ENCODE data around the gene NID1. TPM values are rescaled to one million over a fixed set of nuclear protein-coding genes. Genes with fewer than 3 reads are reported as not detected.
"Not testable (repeated sequence)": the region's sequence is repeated elsewhere in the genome, so short reads cannot be mapped to it uniquely, and the experiment has no call there.

NID1 gene
- total and polyA plus RNA-seq, 5 experiments from 2014 or later = 0.08 TPM; not detected in 4

DNA sequence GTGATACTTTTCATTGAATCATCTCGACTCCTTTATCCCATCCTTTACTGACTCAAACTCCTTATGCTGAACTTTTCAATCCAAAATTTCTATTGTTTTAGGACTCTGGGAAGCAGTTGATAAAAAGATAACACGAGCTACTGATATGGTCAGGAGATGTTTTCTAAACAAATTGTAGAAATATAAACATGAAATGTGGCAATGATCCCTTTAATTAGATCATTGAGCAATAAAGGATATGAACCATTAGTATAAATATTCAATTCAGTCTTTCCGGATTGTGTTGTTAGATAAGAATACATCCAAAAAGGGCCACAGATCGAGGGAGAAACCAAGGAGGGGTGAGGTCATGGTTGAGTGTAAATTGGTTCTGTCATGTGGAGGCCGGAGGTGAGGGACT, 88.4 kb downstream of the NID1 start:
- DNase-seq (no peak), ATAC-seq (no peak)
- Mint-ChIP-seq H3K9me3 (peaks cover 0 to 11% (median 2%) of the 10 kb centered on the region in 9 donors), H3K4me1 (peaks cover 7 to 17% (median 13%) of the 10 kb centered on the region in 4 donors), H3K36me3 (peaks cover 0 to 8% (median 4%) of the 10 kb centered on the region in 3 donors), H3K27me3 (peaks cover 0 to 6% (median 4%) of the 10 kb centered on the region in 5 donors), H3K4me3 (no peak overlapping the region), H3K27ac (no peak overlapping the region)
- POLR2A ChIA-PET = no interaction called here

DNA sequence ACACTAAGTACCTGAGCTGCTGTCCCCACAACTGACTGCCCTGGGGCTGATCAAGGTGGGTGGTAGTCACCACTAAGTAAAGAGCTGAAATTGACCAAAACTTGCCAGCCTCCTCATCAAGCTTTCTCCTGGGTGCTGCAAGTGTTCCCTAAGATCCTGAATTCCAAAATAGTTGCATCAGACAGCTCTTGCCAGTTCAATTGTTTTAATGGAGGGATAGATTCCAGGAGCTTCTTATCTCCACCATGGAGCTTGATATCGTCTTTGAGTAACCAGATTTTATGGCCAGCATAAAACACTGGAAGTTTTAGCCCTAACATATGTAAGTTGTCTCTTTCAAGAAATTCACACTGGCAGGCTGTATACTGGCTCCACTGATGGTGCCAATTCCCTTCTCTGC, 90.3 kb downstream of the NID1 start:
- Mint-ChIP-seq H3K4me3 (no peak overlapping the region), H3K4me1 (peaks cover 9 to 22% (median 16%) of the 10 kb centered on the region in 4 donors), H3K9me3 (peaks cover 0 to 11% (median 2%) of the 10 kb centered on the region in 9 donors), H3K27ac (peak overlapping the region in 2 of 10 donors; percentile 5 to 7), H3K36me3 (peaks cover 0 to 8% (median 4%) of the 10 kb centered on the region in 3 donors), H3K27me3 (peaks cover 0 to 6% (median 0%) of the 10 kb centered on the region in 5 donors)
- DNase-seq = no peak
- no peak for ATAC-seq
- POLR2A ChIA-PET = interaction anchor here (1.6 kb wide), 1 partner anchor 109 kb away, joined by 7 read pairs; the partner anchor contains the start of gene LYST

DNA sequence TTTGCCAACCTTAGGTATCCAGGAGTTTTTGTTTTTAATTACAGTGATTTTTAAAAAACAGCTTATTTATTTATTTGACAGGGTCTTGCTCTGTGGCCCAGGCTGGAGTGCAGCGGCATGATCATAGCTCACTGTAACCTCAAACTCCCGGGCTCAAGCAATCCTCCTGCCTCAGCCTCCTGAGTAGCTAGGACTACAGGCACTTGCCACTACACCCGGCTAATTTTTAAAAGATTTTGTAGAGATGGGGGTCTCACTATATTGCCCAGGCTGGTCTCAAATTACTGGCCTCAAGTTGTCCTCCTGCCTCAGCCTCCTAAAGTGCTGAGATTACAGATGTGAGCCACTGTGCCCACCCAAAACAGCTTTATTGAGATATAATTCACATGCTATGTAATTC, 92.2 kb downstream of the NID1 start:
- ATAC-seq, H3K27me3 Mint-ChIP-seq, H3K36me3 Mint-ChIP-seq, DNase-seq: not testable (repeated sequence)
- H3K27ac Mint-ChIP-seq = peak overlapping the region; percentile 88 to 100 (median 96)
- H3K4me3 Mint-ChIP-seq = peak overlapping the region in 6 of 10 donors; percentile 77 to 88 (median 80)
- POLR2A ChIA-PET = interaction anchor here (0.6 to 2.2 kb wide), 7 partner anchors 18 to 1199 kb away, joined by 3 to 42 read pairs (median 4); partner anchors contain the start of genes B3GALNT2 and LYST
- H3K4me1 Mint-ChIP-seq = peaks cover 9 to 22% (median 16%) of the 10 kb centered on the region in 4 donors
- peaks cover 0 to 11% (median 1%) of the 10 kb centered on the region in 9 donors for H3K9me3 Mint-ChIP-seq

DNA sequence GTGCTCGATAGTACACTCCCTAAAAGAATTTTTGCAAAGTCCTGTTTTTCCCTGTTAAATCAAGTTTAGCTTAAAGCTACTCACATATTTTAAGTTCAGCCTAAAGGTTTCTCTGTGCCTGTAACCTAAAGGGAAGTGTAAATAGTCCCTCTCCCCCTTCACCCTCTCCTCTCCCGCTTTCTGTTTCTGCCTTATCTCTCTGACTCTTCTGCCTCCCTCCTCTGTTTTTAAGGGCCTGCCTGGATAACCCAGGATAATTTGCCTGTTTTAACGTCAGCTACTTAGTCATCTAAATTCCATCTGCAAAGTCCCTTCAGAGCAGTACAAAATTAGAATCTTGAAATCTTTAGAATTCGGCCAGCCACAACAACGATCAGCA, 92.6 kb downstream of the NID1 start:
- Mint-ChIP-seq H3K27ac (peak overlapping the region; percentile 88 to 100 (median 96)), H3K27me3 (peaks cover 0 to 3% (median 0%) of the 10 kb centered on the region in 5 donors), H3K36me3 (peaks cover 0 to 8% (median 4%) of the 10 kb centered on the region in 3 donors), H3K4me1 (peaks cover 9 to 22% (median 16%) of the 10 kb centered on the region in 4 donors), H3K9me3 (peaks cover 0 to 9% (median 0%) of the 10 kb centered on the region in 9 donors), H3K4me3 (peak overlapping the region; percentile 72 to 88 (median 80))
- DNase-seq (no peak), ATAC-seq (peak; percentile 37 to 43)
- POLR2A ChIA-PET = interaction anchor here (0.6 to 2.2 kb wide), 10 partner anchors 15 to 1199 kb away, joined by 3 to 42 read pairs (median 4); partner anchors contain the start of genes B3GALNT2 and LYST

GRCh38 chr1:235971571-235972310, 93.1 kb downstream of the NID1 start:
- Mint-ChIP-seq H3K27me3 (no peaks in the 10 kb centered on the region), H3K27ac (peak overlapping the region; percentile 88 to 100 (median 96)), H3K4me1 (peaks cover 9 to 22% (median 16%) of the 10 kb centered on the region in 4 donors), H3K9me3 (peaks cover 0 to 4% (median 0%) of the 10 kb centered on the region in 9 donors), H3K36me3 (peaks cover 0 to 2% (median 0%) of the 10 kb centered on the region in 3 donors), H3K4me3 (peak overlapping the region; percentile 72 to 88 (median 80))
- peak; percentile 99 for ATAC-seq
- DNase-seq = peak; percentile 68 to 94 (median 86)
- POLR2A ChIA-PET = interaction anchor here (0.6 to 2.2 kb wide), 12 partner anchors 15 to 1198 kb away, joined by 3 to 42 read pairs (median 4); partner anchors contain the start of genes B3GALNT2 and LYST

DNA sequence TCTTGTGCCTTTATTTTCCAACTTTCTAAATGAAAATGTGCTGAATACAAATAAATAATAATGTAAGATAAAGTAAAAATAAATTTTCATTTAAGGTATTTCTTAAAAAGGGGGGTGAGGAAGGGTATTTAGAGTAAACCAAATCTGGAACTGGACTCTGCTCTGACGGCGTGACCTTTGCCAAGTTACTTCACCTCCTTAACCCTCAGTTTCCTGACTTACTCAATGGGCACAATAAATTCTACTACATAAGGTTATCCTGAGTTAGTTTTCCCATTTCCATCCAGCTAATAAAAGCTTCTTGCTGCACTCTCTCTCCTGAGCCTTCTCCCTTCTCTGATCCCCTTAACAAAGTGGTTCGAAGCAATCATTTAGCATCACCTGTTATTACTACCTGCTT, 93.9 kb downstream of the NID1 start:
- Mint-ChIP-seq H3K4me3 (peak overlapping the region in 1 of 10 donors; percentile 83), H3K4me1 (peaks cover 9 to 23% (median 16%) of the 10 kb centered on the region in 4 donors), H3K27ac (peak overlapping the region in 4 of 10 donors; percentile 88 to 100 (median 98)), H3K9me3 (no peaks in the 10 kb centered on the region), H3K36me3 (no peaks in the 10 kb centered on the region), H3K27me3 (no peaks in the 10 kb centered on the region)
- POLR2A ChIA-PET = interaction anchor here (0.6 to 2.2 kb wide), 6 partner anchors 14 to 841 kb away, joined by 4 to 42 read pairs (median 8); partner anchors contain the start of genes B3GALNT2 and LYST
- ATAC-seq (no peak), DNase-seq (no peak)

- Mint-ChIP-seq H3K36me3 (peaks cover 0 to 7% (median 5%) of the 10 kb centered on the region in 3 donors), H3K27me3 (no peaks in the 10 kb centered on the region), H3K27ac (peak overlapping the region in 1 of 10 donors; percentile 20), H3K4me1 (peaks cover 13 to 37% (median 25%) of the 10 kb centered on the region in 4 donors), H3K4me3 (no peak overlapping the region), H3K9me3 (peaks cover 0 to 11% (median 2%) of the 10 kb centered on the region in 9 donors)
- POLR2A ChIA-PET = no interaction called here
- DNase-seq = no peak
- no peak for ATAC-seq
Measured at GRCh38 chr1:235968831-235969230, 96.1 kb downstream of the NID1 start.

GRCh38 chr1:235966134-235966533, 98.8 kb downstream of the NID1 start:
- DNase-seq, H3K4me3 Mint-ChIP-seq, ATAC-seq, H3K36me3 Mint-ChIP-seq, H3K27ac Mint-ChIP-seq, POLR2A ChIA-PET, H3K27me3 Mint-ChIP-seq: not testable (repeated sequence)
- Mint-ChIP-seq H3K4me1 (peaks cover 4 to 20% (median 9%) of the 10 kb centered on the region in 4 donors), H3K9me3 (peaks cover 0 to 11% (median 2%) of the 10 kb centered on the region in 9 donors)

DNA sequence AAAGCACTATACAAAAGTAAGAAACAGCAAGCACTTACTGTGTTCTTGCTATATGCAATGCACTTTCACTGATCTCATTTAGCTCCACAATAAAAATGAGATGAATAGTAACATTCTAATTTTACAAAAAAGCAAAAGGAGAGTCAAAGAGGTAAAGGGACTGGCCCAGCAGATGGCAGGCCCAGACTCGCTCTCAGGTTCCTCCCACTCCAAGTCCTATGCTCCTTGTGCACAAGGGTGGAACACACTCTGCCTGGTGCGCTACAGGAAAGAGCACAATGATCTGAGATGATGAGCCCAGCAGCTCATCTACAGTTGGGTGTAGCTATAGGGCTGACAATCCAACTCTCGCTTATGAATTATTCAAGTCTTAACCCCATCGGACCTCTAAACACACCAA, 104.1 kb downstream of the NID1 start:
- H3K4me1 Mint-ChIP-seq = peaks cover 4 to 27% (median 18%) of the 10 kb centered on the region in 4 donors

GRCh38 chr1:235958021-235958420, 106.9 kb downstream of the NID1 start:
- no peak overlapping the region for H3K4me3 Mint-ChIP-seq
- POLR2A ChIA-PET = no interaction called here
- H3K9me3 Mint-ChIP-seq = no peaks in the 10 kb centered on the region
- ATAC-seq = no peak
- H3K27me3 Mint-ChIP-seq = no peaks in the 10 kb centered on the region
- no peak for DNase-seq
- peaks cover 20 to 41% (median 36%) of the 10 kb centered on the region in 4 donors for H3K4me1 Mint-ChIP-seq
- H3K36me3 Mint-ChIP-seq = no peaks in the 10 kb centered on the region
- H3K27ac Mint-ChIP-seq = no peak overlapping the region

More for the DNA sequence above, 104.1 kb downstream of the NID1 start:
- DNase-seq = no peak
- no peak for ATAC-seq
- Mint-ChIP-seq H3K4me3 (no peak overlapping the region), H3K9me3 (peaks cover 0 to 11% (median 2%) of the 10 kb centered on the region in 9 donors), H3K36me3 (peaks cover 0 to 7% (median 5%) of the 10 kb centered on the region in 3 donors), H3K27ac (peak overlapping the region in 1 of 10 donors; percentile 17), H3K27me3 (no peaks in the 10 kb centered on the region)
- POLR2A ChIA-PET = no interaction called here

GRCh38 chr1:235955777-235956176, 109.1 kb downstream of the NID1 start:
- Mint-ChIP-seq H3K36me3 (no peaks in the 10 kb centered on the region), H3K9me3 (no peaks in the 10 kb centered on the region), H3K4me3 (peak overlapping the region in 4 of 10 donors; percentile 4 to 62 (median 14)), H3K27ac (peak overlapping the region in 7 of 10 donors; percentile 15 to 92 (median 40)), H3K4me1 (peaks cover 22 to 61% (median 44%) of the 10 kb centered on the region in 4 donors), H3K27me3 (no peaks in the 10 kb centered on the region)
- DNase-seq (no peak), ATAC-seq (no peak)
- POLR2A ChIA-PET = interaction anchor here (2.4 kb wide), 1 partner anchor 16 kb away, joined by 16 read pairs; no protein-coding TSS in a partner anchor
